Measurements from ENCODE around the gene CKAP4. TPM values are rescaled to one million over a fixed set of nuclear protein-coding genes. Genes with fewer than 3 reads are reported as not detected.

Gene CKAP4
- total and polyA plus RNA-seq, 9 of the 15 experiments (the other 6 are each of a cell fraction or from before 2014, with no cell fraction given), result 0.08 to 0.20 TPM; not detected in 7

DNA sequence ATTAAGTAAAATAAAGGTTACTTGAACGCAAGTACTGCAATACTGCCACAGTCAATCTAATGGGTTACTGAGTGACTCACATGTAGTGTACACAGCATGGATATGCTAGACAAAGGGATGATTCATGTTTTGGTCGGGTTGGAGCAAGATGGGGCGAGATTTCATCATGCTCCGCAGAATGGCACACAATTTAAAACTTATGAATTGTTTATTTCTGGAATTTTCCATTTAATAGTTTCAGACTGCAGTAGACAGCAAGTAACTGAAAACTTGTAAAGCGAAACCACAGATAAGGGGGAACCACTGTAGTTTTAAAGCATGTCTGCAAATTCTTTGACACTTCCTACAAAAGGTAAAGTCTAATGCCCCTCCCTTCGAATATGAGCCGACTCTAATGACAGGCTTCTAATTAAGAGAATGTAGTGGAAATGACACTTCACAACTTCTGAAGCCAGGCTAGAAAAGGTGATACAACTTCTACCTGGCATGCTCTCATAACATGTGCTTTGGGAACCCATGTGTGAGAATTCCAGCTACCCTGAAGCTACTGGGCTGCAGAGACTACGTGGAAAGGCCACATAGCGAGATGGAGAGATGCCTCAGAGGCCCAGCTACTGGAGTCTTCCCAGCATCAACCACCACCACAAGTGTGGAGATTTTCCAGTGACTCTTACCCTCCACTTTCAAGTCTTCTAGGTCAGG, 40.8 kb upstream of the CKAP4 start (continued):
- TF ChIP-seq CLOCK (CRISPR knock-in tag; IDR thresholded peaks at IDR 0.05; ENCODE audit: borderline replicate concordance) (no peak), RAD21 (CRISPR knock-in tag; conservative IDR thresholded peaks at IDR 0.05 in 1 of 2, IDR thresholded peaks at IDR 0.05 in 1 of 2) (no peak), UBTF (IDR thresholded peaks at IDR 0.05; ENCODE audit: borderline replicate concordance in 1 of 2, low read depth in 2 of 2, low read length in 2 of 2) (no peak), EP300 (IDR thresholded peaks at IDR 0.05; ENCODE audit: low read length) (peak; percentile 72), HDAC8 (tag; IDR thresholded peaks at IDR 0.05) (peak; percentile 87), RERE (CRISPR knock-in tag; IDR thresholded peaks at IDR 0.05; ENCODE audit: borderline replicate concordance) (no peak), DPF2 (IDR thresholded peaks at IDR 0.05) (peak; percentile 89), EWSR1 (IDR thresholded peaks at IDR 0.05; ENCODE audit: borderline replicate concordance, low read depth, partially characterized antibody) (no peak), ARID1B (IDR thresholded peaks at IDR 0.05) (peak; percentile 88), SMAD4 (CRISPR knock-in tag; conservative IDR thresholded peaks at IDR 0.05) (peak; percentile 73), LCOR (CRISPR knock-in tag; IDR thresholded peaks at IDR 0.05) (peak; percentile 73; the same call in 1 of the 2 replicates), ATF7 (IDR thresholded peaks at IDR 0.05) (peak; percentile 89), TAL1 (IDR thresholded peaks at IDR 0.05) (peak; percentile 15; the same call in 1 of the 2 replicates), TRIM24 (IDR thresholded peaks at IDR 0.05) (peak; percentile 87 to 91), NEUROD1 (IDR thresholded peaks at IDR 0.05; ENCODE audit: borderline replicate concordance, low read depth, low read length, partially characterized antibody) (peak; percentile 56), HDAC3 (IDR thresholded peaks at IDR 0.05; ENCODE audit: borderline replicate concordance, partially characterized antibody) (peak; percentile 33), NR2C1 (IDR thresholded peaks at IDR 0.05) (no peak), NR2C1 (tag; IDR thresholded peaks at IDR 0.05) (peak; percentile 42)

Measured in K562 (cell line).